HG02840 (cell line): ENCODE results near the gene SNX30.

ENCODE experiments used
- ATAC-seq: cut with Tn5 transposase; IDR thresholded peaks from one replicate; pipeline ENCODE4 v1.9.1; 2021; ENCODE audit warnings: mild to moderate bottlenecking, moderate library complexity, moderate number of reproducible peaks; ENCODE audit not compliant: unreplicated experiment, low FRiP score

Gene SNX30

GRCh38 chr9:112912636-112913035, 162.1 kb downstream of the SNX30 start:
- no peak for ATAC-seq

GRCh38 chr9:112913326-112913725, 162.8 kb downstream of the SNX30 start:
- ATAC-seq, result no peak

- no peak for ATAC-seq
Measured at GRCh38 chr9:112914524-112914923, 164.0 kb downstream of the SNX30 start.

GRCh38 chr9:112917047-112917986, 166.8 kb downstream of the SNX30 start:
- no peak for ATAC-seq

GRCh38 chr9:112917987-112918362, 167.4 kb downstream of the SNX30 start:
- no peak for ATAC-seq

- ATAC-seq, result no peak
Measured at GRCh38 chr9:112921549-112921948, 171.0 kb downstream of the SNX30 start.
